Activated CD8-positive, alpha-beta memory T cell treated with anti-CD3 and anti-CD28 coated beads, Interleukin-2, amount 10 ng/mL, durations not matched to agents 7 days and 5 days (primary cell): Measurements from ENCODE around the gene ST8SIA1. TPM values are rescaled to one million over a fixed set of nuclear protein-coding genes. Genes with fewer than 3 reads are reported as not detected.
"Not testable (repeated sequence)": the region's sequence is repeated elsewhere in the genome, so short reads cannot be mapped to it uniquely, and the experiment has no call there.

Experiments used
- ATAC-seq: fragments of 150-1000 bp; cut with Tn5 transposase; one replicate; pipeline ENCODE4 v1.10.0; 2021; ENCODE audit warnings: moderate library complexity
- CTCF ChIA-PET: fragments of 350-600 bp; sonication (Branson Sonifier 250); formaldehyde crosslinking; loops from one replicate; lab custom pipeline; 2021; ENCODE audit warnings: antibody characterized with exemption; lab: Charles Lee
- DNase-seq: peaks from one replicate; pipeline ENCODE4 v3.0.0-alpha.2; 2020
- H3K27ac Mint-ChIP-seq: one replicate; pipeline ENCODE4 v1.8.0; 2021; ENCODE audit warnings: mild to moderate bottlenecking, mixed read lengths
- H3K27me3 Mint-ChIP-seq: one replicate; pipeline ENCODE4 v1.8.0; 2021; ENCODE audit warnings: mixed read lengths
- H3K36me3 Mint-ChIP-seq: one replicate; pipeline ENCODE4 v1.8.0; 2021; ENCODE audit warnings: mild to moderate bottlenecking, mixed read lengths
- H3K4me1 Mint-ChIP-seq: one replicate; pipeline ENCODE4 v1.8.0; 2021; ENCODE audit warnings: mixed read lengths
- H3K4me3 Mint-ChIP-seq: one replicate; pipeline ENCODE4 v1.8.0; 2021; ENCODE audit warnings: mild to moderate bottlenecking, moderate library complexity, mixed read lengths
- H3K9me3 Mint-ChIP-seq: one replicate; pipeline ENCODE4 v1.8.0; 2022; ENCODE audit warnings: low read depth, mixed read lengths
- total RNA-seq, 2 experiments: library from RNA; stranded (reverse); gene quantifications; one replicate each; pipeline ENCODE4 v1.2.3, GENCODE V29; 2021

ST8SIA1 gene
- total RNA-seq, 2 experiments from 2014 or later, result 2.7 to 4.6 TPM

DNA sequence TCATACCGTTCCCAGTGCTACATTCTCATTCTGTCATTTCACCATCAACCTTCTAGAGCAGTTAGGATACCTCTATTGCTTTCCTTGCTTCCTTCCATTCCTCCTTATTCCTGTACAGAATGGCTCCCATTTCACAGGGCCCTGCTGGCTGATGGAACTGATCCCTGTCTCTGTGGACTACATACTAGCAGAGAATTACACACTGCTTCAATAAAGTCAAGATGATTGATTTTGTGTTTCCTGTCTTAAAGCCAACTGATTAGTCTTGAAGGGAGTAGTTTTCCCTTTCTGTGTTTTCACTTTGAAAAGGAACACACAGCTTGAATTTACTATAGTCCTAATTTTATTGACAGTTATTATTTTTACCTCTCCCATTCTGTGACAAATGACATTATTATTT is 130.1 kb downstream of the ST8SIA1 start:
- DNase-seq (no peak), ATAC-seq (no peak)
- Mint-ChIP-seq H3K27me3 (no peaks in the 10 kb centered on the region), H3K9me3 (peaks cover 6% of the 10 kb centered on the region), H3K36me3 (no peaks in the 10 kb centered on the region), H3K4me3 (no peak overlapping the region), H3K4me1 (no peaks in the 10 kb centered on the region), H3K27ac (no peak overlapping the region)
- CTCF ChIA-PET, result no interaction called here

DNA sequence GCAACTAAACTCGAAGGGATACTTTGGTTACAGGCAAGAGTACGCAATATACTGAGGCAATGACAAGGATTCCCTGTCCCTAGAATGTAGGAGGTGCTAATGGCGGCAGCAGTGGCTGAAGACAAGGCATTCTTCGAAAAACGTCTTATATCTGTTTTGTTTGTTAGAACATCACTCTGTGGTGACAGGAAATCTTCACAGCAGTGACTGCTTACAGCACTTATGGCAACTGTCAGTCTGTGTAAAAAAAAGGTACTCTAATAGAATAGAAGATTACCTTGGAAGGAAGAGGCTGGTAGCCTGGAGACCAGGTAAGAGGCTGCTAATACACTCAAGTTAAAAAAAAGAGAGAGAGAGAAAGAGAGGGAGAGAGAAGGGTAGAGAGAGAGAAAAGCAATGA is 131.7 kb downstream of the ST8SIA1 start:
- Mint-ChIP-seq H3K27ac (no peak overlapping the region), H3K9me3 (peaks cover 6% of the 10 kb centered on the region), H3K4me1 (no peaks in the 10 kb centered on the region), H3K4me3 (no peak overlapping the region), H3K36me3 (no peaks in the 10 kb centered on the region), H3K27me3 (no peaks in the 10 kb centered on the region)
- CTCF ChIA-PET, result no interaction called here
- ATAC-seq (no peak), DNase-seq (no peak)

DNA sequence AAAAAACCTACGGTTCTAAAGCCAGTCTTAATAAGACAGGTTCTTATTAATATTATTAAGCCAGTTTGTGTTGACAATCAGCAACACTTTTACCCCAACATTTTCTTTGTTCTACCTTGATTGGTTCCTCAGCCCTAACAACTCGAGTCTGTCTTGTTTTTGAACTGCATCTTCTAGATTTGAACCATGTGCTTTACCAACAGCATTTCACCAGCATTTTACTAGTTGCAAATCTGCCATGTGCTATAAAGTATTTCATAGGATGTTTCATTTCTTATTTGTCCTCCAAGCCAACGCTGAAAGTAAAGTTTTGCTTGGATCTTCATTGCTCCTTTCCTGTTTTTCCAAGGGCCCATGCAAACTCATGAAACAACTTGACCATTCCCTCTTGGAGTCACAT is 133.4 kb downstream of the ST8SIA1 start:
- ATAC-seq (no peak), DNase-seq (no peak)
- Mint-ChIP-seq H3K9me3 (peaks cover 6% of the 10 kb centered on the region), H3K4me1 (no peaks in the 10 kb centered on the region), H3K27ac (no peak overlapping the region), H3K4me3 (no peak overlapping the region), H3K27me3 (no peaks in the 10 kb centered on the region), H3K36me3 (no peaks in the 10 kb centered on the region)
- CTCF ChIA-PET, result no interaction called here

DNA sequence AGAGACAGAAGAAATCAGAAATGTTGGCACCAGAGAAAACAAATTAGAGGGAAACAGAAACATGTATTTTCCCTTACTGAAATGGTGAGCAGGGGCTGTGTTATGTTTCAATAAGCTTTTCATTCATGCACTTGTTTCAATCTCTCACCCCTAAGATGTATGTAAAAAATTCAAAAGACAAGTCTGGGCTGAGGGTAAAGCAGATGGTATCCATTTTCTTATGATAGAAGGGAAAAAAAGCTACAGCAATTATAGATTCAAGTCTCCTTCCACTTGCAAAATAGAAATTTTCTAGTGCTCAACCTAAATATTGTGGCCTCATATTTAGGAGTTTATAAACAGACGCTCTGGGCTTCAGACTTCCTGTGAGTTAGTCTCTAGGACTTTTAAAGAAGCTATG is 138.3 kb downstream of the ST8SIA1 start:
- no peak for ATAC-seq
- Mint-ChIP-seq H3K36me3 (no peaks in the 10 kb centered on the region), H3K4me3 (no peak overlapping the region), H3K27me3 (no peaks in the 10 kb centered on the region), H3K9me3 (no peaks in the 10 kb centered on the region), H3K27ac (no peak overlapping the region), H3K4me1 (no peaks in the 10 kb centered on the region)
- DNase-seq, result no peak
- CTCF ChIA-PET, result interaction anchor here (1.5 kb wide), 1 partner anchor 17 kb away, joined by 3 read pairs; no protein-coding TSS in a partner anchor

DNA sequence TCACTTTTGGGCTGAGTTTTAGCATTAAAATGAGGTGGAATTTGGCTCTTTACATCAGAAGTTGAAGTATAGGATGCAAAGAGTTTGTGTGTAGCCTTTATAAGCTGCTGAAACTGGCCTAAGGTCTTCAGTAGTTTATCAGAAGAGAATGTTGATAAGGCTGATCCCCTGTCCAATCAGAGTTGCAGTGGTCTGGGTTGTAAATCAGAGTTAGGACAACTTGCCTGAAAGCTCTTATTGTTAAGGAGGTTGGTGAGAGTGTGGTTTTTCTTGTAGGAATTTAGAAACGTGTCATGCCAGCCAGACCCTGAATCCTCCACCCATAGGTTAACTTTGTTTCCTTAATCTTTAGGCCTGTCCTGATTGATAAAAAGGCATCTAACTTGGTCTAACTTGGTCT is 143.5 kb downstream of the ST8SIA1 start:
- Mint-ChIP-seq H3K4me3 (no peak overlapping the region), H3K4me1 (no peaks in the 10 kb centered on the region), H3K9me3 (no peaks in the 10 kb centered on the region), H3K27ac (no peak overlapping the region), H3K36me3 (no peaks in the 10 kb centered on the region), H3K27me3 (no peaks in the 10 kb centered on the region)
- ATAC-seq (no peak), DNase-seq (no peak)
- CTCF ChIA-PET, result interaction anchor here (1.5 kb wide), 1 partner anchor 144 kb away, joined by 6 read pairs; no protein-coding TSS in a partner anchor

DNA sequence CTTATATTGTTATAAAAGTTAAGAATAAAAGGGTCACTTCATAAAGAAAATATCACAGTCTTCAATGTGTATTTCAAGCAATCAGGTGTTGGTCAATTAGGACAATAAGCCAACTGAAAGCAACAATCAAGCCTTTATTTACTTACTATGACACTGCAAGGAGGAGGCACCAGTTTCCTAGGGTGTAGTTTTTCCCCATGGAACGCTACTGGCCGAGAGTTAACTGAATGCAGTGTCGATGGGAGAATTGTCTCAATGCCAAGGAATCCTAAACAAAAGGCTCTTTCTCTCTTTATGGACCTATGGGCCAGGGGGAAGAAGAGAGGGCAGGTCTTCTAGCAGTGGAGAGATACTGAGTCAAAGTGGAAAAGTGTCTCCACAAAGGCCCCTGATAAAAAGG is 146.1 kb downstream of the ST8SIA1 start:
- Mint-ChIP-seq H3K4me3 (no peak overlapping the region), H3K4me1 (no peaks in the 10 kb centered on the region), H3K9me3 (no peaks in the 10 kb centered on the region), H3K36me3 (no peaks in the 10 kb centered on the region), H3K27ac (no peak overlapping the region), H3K27me3 (no peaks in the 10 kb centered on the region)
- CTCF ChIA-PET, result no interaction called here
- ATAC-seq, result no peak
- DNase-seq, result no peak

DNA sequence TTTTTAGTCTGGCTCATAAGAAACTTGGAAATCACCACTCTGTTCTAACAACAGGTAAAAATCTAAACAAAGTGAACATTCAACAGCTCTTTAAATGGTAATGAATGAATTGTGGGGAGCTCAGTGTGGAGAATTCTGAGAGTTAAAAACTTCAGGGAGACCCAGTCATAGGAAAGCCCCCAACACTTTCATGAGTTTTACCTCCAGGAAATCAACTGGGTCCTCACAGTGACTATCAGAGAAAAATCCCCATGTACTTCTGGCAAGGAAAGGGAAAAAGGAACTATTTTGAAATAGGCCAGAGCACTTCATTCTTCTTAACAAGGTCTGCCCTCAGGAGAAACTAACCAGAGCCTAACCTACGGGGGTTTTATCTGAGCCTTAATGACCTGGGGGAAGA is 153.8 kb downstream of the ST8SIA1 start:
- ATAC-seq, result no peak
- H3K27me3 Mint-ChIP-seq, result no peaks in the 10 kb centered on the region
- H3K4me3 Mint-ChIP-seq, result no peak overlapping the region
- DNase-seq, result no peak
- peaks cover 2% of the 10 kb centered on the region for H3K4me1 Mint-ChIP-seq
- H3K9me3 Mint-ChIP-seq, result no peaks in the 10 kb centered on the region
- no peak overlapping the region for H3K27ac Mint-ChIP-seq
- CTCF ChIA-PET, result no interaction called here
- H3K36me3 Mint-ChIP-seq, result no peaks in the 10 kb centered on the region

DNA sequence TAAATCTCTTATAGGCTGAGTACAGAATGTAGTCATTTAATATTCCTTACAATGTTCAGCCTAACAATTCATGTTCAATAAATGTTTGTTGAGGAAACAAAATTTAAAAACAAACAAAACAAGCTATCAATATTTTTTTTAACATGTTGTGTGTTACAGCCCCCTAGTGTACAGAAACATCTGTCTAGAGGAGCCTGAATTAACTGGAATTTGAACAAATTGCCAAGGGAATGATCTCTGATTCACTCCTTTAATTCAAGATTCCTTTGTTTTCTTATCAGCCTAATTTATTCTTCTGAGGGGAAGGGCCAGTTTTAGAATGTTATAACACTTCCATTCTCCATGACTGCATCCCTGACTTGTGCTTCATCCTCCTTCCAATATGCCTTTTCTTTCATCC is 161.3 kb downstream of the ST8SIA1 start:
- no peak for DNase-seq
- H3K36me3 Mint-ChIP-seq, result no peaks in the 10 kb centered on the region
- no peak overlapping the region for H3K4me3 Mint-ChIP-seq
- CTCF ChIA-PET, result interaction anchor here (1.3 to 1.4 kb wide), 2 partner anchors 51 to 162 kb away, joined by 4 to 5 read pairs; no protein-coding TSS in a partner anchor
- H3K9me3 Mint-ChIP-seq, result no peaks in the 10 kb centered on the region
- H3K27ac Mint-ChIP-seq, result no peak overlapping the region
- ATAC-seq, result no peak
- no peaks in the 10 kb centered on the region for H3K27me3 Mint-ChIP-seq
- no peaks in the 10 kb centered on the region for H3K4me1 Mint-ChIP-seq

DNA sequence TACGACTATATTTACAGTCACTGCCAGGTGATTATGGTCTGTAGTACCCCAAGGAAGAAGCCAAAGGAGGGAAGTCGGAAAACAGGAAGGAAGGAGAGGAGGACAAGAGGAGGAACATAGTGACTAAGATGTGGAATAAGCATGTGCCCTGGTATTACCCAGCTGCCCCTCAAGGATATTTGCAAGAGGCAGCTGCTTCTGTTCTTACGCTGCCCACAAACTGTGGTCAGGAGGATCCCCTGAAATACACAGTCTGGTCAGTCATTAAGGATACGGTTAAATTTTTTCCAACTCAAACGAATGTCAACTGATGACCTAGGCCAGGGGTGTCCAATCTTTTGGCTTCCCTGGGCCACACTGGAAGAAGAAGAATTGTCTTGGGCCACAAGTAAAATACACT is 162.0 kb downstream of the ST8SIA1 start:
- Mint-ChIP-seq H3K9me3 (no peaks in the 10 kb centered on the region), H3K36me3 (no peaks in the 10 kb centered on the region), H3K27ac (no peak overlapping the region), H3K27me3 (no peaks in the 10 kb centered on the region), H3K4me3 (no peak overlapping the region), H3K4me1 (no peaks in the 10 kb centered on the region)
- CTCF ChIA-PET, result interaction anchor here (1.3 to 1.4 kb wide), 2 partner anchors 51 to 163 kb away, joined by 4 to 5 read pairs; no protein-coding TSS in a partner anchor
- no peak for ATAC-seq
- DNase-seq, result no peak

DNA sequence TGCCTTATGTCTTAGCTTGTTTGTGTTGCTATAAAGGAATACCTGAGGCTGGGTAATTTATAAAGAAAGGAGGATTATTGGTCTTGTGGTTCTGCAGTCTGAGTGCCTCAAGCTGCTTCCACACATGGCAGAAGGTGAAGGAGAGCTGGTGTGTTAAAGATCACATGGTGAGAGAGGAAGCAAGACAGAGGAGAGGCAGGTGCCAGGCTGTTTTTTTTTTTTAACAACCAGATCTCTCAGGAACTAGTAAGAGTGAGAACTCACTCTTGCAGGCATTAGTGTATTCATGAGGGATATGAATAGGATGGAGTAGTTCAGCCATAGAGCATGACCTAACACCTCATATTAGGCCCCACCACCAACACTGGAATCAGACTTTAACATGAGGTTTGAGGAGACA is 165.1 kb downstream of the ST8SIA1 start:
- no peak for ATAC-seq

DNA sequence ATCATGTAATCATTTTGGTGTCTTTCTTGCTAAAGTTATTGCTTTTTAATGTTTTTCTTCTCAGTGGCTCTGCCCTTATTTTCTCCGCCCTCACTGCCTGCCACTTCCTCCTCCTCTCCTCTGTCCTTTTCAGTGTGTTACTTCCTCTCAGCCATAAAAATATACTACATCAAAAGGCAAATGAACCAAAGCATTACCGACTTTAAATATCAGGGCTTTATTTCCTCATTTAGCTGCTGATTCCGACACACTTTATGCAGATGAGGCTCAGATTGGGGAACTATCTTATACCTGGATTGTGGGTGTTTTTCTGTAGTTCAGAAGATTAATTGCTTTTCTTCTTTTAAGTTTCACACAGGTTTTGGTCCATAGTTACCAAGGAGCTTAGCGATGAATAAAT is 170.4 kb downstream of the ST8SIA1 start:
- no peaks in the 10 kb centered on the region for H3K27me3 Mint-ChIP-seq
- H3K4me3 Mint-ChIP-seq, result no peak overlapping the region
- peaks cover 1% of the 10 kb centered on the region for H3K36me3 Mint-ChIP-seq
- CTCF ChIA-PET, result no interaction called here
- peak overlapping the region; percentile 11 for H3K27ac Mint-ChIP-seq
- ATAC-seq, result peak; percentile 23
- H3K4me1 Mint-ChIP-seq, result peaks cover 13% of the 10 kb centered on the region
- no peak for DNase-seq
- H3K9me3 Mint-ChIP-seq, result peaks cover 4% of the 10 kb centered on the region

More for the DNA sequence above, 165.1 kb downstream of the ST8SIA1 start:
- Mint-ChIP-seq H3K27me3 (no peaks in the 10 kb centered on the region), H3K4me1 (peaks cover under 1% of the 10 kb centered on the region), H3K4me3 (no peak overlapping the region), H3K36me3 (peaks cover under 1% of the 10 kb centered on the region), H3K9me3 (no peaks in the 10 kb centered on the region), H3K27ac (no peak overlapping the region)
- no peak for DNase-seq
- CTCF ChIA-PET, result no interaction called here

DNA sequence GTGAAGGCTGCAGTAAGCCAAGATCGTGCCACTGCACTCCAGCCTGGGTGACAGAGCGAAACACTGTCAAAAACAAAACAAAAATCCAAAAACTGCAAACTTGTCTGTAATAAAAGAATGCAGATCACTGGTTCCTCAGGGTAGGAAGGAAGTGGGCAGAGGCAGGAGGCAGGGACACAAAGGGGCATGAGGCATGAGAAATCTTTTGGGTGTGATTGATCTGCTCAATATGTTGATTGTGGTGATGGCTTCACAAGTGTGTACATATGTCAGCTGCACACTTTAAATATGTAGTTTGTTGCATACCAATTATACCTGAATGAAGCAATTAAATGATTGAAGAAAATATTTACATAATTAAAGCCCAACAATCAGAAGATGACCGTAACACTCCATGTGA is 170.9 kb downstream of the ST8SIA1 start:
- H3K27me3 Mint-ChIP-seq, result no peaks in the 10 kb centered on the region
- CTCF ChIA-PET, result no interaction called here
- DNase-seq, result no peak
- peaks cover 1% of the 10 kb centered on the region for H3K36me3 Mint-ChIP-seq
- peaks cover 4% of the 10 kb centered on the region for H3K9me3 Mint-ChIP-seq
- ATAC-seq, result no peak
- no peak overlapping the region for H3K4me3 Mint-ChIP-seq
- no peak overlapping the region for H3K27ac Mint-ChIP-seq
- peaks cover 13% of the 10 kb centered on the region for H3K4me1 Mint-ChIP-seq

DNA sequence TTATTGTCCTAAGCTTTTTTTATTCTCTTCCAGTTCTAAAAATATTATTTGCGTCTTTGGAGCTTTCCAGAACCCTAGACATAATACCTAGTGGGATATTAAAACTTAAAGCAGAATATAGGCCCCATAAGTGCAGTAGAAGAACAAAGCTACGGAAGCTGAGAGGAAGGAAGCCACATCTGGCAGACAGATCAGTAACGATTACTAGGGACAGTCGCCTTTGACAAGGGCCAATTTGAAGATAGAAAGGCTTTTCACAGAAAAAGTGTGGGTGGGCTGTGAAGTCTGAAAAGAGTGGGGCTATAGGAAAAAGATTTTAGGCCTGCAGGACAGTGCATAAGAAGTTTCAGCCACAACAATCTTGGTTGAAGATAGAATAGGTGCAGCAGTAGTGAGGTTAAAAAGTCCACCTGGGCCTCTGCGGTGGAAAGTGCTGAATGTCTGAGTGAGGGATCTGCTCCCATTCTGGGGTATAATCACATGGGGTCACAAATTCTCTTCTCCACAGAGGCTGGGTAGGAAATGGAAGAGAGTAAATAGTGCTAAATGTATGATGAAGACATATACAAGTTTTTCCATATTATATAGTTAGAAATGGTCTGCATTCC is 174.0 kb downstream of the ST8SIA1 start:
- DNase-seq (no peak), ATAC-seq (no peak)
- Mint-ChIP-seq H3K27me3 (no peaks in the 10 kb centered on the region), H3K4me3 (no peak overlapping the region), H3K27ac (no peak overlapping the region), H3K36me3 (peaks cover 1% of the 10 kb centered on the region), H3K4me1 (peaks cover 13% of the 10 kb centered on the region), H3K9me3 (peaks cover 4% of the 10 kb centered on the region)
- CTCF ChIA-PET, result no interaction called here

DNA sequence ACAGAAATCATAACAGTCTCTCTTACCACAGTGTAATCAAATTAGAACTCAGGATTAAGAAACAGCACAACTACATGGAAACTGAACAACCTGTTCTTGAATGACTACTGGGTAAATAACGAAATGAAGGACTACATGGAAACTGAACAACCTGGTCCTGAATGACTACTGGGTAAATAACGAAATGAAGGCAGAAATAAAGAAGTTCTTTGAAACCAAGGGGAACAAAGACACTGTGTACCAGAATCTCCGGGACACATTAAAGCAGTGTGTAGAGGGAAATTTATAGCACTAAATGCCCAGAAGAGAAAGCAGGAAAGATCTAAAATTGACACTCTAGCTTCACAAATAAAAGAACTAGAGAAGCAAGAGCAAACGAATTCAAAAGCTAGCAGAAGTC is 185.2 kb downstream of the ST8SIA1 start:
- H3K27me3 Mint-ChIP-seq, H3K4me1 Mint-ChIP-seq, H3K27ac Mint-ChIP-seq, H3K9me3 Mint-ChIP-seq, ATAC-seq, H3K36me3 Mint-ChIP-seq, CTCF ChIA-PET, H3K4me3 Mint-ChIP-seq, DNase-seq: not testable (repeated sequence)
